ENCODE data around the gene FHIT. TPM values are rescaled to one million over a fixed set of nuclear protein-coding genes. Genes with fewer than 3 reads are reported as not detected.

The FHIT gene
- total RNA-seq, 1 experiment from 2014 or later = 3.6 TPM

DNA sequence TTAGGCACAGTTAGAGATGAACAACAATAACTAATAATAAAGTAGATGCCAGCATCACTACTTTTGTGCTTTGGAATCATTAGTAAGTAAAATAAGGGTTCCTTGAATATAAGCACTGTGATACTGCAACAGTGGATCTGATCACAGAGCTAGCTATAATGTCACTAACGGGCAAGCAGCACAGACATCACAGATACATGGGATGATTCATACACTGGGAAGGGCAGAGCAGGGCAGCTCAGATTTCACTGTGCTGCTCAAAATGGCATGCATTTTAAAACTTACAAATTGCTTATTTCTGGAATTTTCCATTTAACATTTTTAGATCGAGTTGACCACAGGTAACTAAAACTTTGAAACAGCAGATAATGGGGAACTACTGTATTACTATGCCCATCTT lies 476.6 kb downstream of the FHIT start:
- H3K36me3 ChIP-seq (ENCODE audit: low read depth, low read length) = no peaks in the 10 kb centered on the region
- no peak overlapping the region for H3K4me2 ChIP-seq (ENCODE audit: low read length)
- peaks cover 4% of the 10 kb centered on the region for H3F3A ChIP-seq (ENCODE audit: low read length, unreplicated experiment)
- no peaks in the 10 kb centered on the region for H3K27me3 ChIP-seq (ENCODE audit: low read length)
- no peaks in the 10 kb centered on the region for H3K79me2 ChIP-seq (ENCODE audit: low read length)
- DNase-seq (peak; percentile 50), ATAC-seq (peak; percentile 76; the same call in 1 of the 2 replicates)
- ChIA-PET POLR2A (ENCODE audit: unreplicated experiment) (no interaction called here), CTCF (no interaction called here)
- BruUV-seq (replicated peaks) = no TSS peak
- H3K9me2 ChIP-seq (replicated peaks; ENCODE audit: low read length) = no peaks in the 10 kb centered on the region
- TF ChIP-seq EZH2phosphoT487 (IDR thresholded peaks at IDR 0.05; ENCODE audit: borderline replicate concordance, low read length) (no peak), EZH2 (IDR thresholded peaks at IDR 0.05; ENCODE audit: low read length, unreplicated experiment) (no peak)
- TF ChIP-seq, protein P1, sequence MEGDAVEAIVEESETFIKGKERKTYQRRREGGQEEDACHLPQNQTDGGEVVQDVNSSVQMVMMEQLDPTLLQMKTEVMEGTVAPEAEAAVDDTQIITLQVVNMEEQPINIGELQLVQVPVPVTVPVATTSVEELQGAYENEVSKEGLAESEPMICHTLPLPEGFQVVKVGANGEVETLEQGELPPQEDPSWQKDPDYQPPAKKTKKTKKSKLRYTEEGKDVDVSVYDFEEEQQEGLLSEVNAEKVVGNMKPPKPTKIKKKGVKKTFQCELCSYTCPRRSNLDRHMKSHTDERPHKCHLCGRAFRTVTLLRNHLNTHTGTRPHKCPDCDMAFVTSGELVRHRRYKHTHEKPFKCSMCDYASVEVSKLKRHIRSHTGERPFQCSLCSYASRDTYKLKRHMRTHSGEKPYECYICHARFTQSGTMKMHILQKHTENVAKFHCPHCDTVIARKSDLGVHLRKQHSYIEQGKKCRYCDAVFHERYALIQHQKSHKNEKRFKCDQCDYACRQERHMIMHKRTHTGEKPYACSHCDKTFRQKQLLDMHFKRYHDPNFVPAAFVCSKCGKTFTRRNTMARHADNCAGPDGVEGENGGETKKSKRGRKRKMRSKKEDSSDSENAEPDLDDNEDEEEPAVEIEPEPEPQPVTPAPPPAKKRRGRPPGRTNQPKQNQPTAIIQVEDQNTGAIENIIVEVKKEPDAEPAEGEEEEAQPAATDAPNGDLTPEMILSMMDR (conservative IDR thresholded peaks at IDR 0.05; ENCODE audit: low read depth, low read length) = no peak
- H4K20me1 ChIP-seq (ENCODE audit: low read length) = no peaks in the 10 kb centered on the region
- H3K4me3 ChIP-seq (ENCODE audit: low read length) = no peak overlapping the region
- intact Hi-C loops (cut with micrococcal nuclease) = loop anchor here (10.0 kb wide), 1 partner anchor 140 kb away; no protein-coding TSS in a partner anchor
- no peak overlapping the region for H2AFZ ChIP-seq (ENCODE audit: low read length)
- H3K9me3 ChIP-seq (ENCODE audit: low read length) = no peaks in the 10 kb centered on the region
- peaks cover 14% of the 10 kb centered on the region for H3K4me1 ChIP-seq (ENCODE audit: insufficient read depth, low read length)
- no peak overlapping the region for H3K9ac ChIP-seq (ENCODE audit: low read length)
- H3K27ac ChIP-seq (ENCODE audit: low read length) = no peak overlapping the region

DNA sequence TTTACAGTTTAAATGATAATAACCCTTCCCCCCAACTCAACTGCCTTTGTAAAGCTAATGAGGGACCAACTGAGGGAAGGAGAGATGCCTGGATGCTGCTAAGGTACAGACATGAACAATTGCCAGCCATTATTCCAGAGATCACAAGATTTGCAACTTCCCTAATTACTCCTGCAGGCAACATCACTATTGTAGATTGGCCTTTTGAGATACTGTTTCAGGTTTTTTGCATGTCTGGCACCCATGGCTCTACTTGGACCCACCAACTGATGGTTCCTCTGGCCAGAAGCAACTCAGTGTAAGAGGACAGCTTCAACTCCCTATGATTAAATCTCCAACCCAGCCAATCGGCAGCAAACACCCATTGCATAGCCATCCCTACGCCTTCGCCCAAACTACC lies 478.7 kb downstream of the FHIT start:
- ATAC-seq = no peak
- intact Hi-C loops (cut with micrococcal nuclease) = loop anchor here (10.0 kb wide), 1 partner anchor 138 kb away; no protein-coding TSS in a partner anchor
- ChIA-PET POLR2A (ENCODE audit: unreplicated experiment) (no interaction called here), CTCF (no interaction called here)
- no peak overlapping the region for H3K4me3 ChIP-seq (ENCODE audit: low read length)
- no peaks in the 10 kb centered on the region for H3K9me2 ChIP-seq (replicated peaks; ENCODE audit: low read length)
- peaks cover 4% of the 10 kb centered on the region for H3F3A ChIP-seq (ENCODE audit: low read length, unreplicated experiment)
- no peaks in the 10 kb centered on the region for H3K36me3 ChIP-seq (ENCODE audit: low read depth, low read length)
- no peak for DNase-seq
- no peaks in the 10 kb centered on the region for H4K20me1 ChIP-seq (ENCODE audit: low read length)
- no peak overlapping the region for H3K27ac ChIP-seq (ENCODE audit: low read length)
- TF ChIP-seq EZH2phosphoT487 (IDR thresholded peaks at IDR 0.05; ENCODE audit: borderline replicate concordance, low read length) = no peak
- TF ChIP-seq, protein P1 (conservative IDR thresholded peaks at IDR 0.05; ENCODE audit: low read depth, low read length) = no peak
- TF ChIP-seq EZH2 (IDR thresholded peaks at IDR 0.05; ENCODE audit: low read length, unreplicated experiment) = no peak
- no peak overlapping the region for H3K4me2 ChIP-seq (ENCODE audit: low read length)
- no peak overlapping the region for H3K9ac ChIP-seq (ENCODE audit: low read length)
- H3K27me3 ChIP-seq (ENCODE audit: low read length) = no peaks in the 10 kb centered on the region
- peaks cover 14% of the 10 kb centered on the region for H3K4me1 ChIP-seq (ENCODE audit: insufficient read depth, low read length)
- no peaks in the 10 kb centered on the region for H3K79me2 ChIP-seq (ENCODE audit: low read length)
- no TSS peak for BruUV-seq (replicated peaks)
- H3K9me3 ChIP-seq (ENCODE audit: low read length) = no peaks in the 10 kb centered on the region
- no peak overlapping the region for H2AFZ ChIP-seq (ENCODE audit: low read length)

DNA sequence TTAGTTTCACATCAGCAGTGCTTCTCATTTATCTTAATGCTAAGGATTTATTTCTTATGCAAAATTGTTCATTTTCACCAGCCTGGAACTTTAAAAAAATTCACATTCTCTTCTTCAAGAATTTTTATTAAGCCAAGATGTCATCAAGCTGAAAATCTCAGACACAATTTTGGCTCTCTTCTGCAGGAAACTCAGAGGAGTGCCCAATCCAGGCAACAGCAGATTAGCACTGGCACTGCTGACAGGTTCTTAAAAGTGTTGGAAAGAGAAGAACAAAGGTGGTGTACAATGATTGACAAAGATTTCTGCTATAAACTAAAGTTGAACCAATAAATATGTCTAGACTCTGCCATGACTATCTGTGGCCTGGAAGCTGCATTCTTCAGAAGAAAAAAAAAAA lies 479.5 kb downstream of the FHIT start:
- no peaks in the 10 kb centered on the region for H3K36me3 ChIP-seq (ENCODE audit: low read depth, low read length)
- H3K9me2 ChIP-seq (replicated peaks; ENCODE audit: low read length) = no peaks in the 10 kb centered on the region
- no peak overlapping the region for H3K27ac ChIP-seq (ENCODE audit: low read length)
- H3K9me3 ChIP-seq (ENCODE audit: low read length) = no peaks in the 10 kb centered on the region
- TF ChIP-seq EZH2 (IDR thresholded peaks at IDR 0.05; ENCODE audit: low read length, unreplicated experiment) (no peak), EZH2phosphoT487 (IDR thresholded peaks at IDR 0.05; ENCODE audit: borderline replicate concordance, low read length) (no peak)
- TF ChIP-seq, protein P1 (conservative IDR thresholded peaks at IDR 0.05; ENCODE audit: low read depth, low read length) = no peak
- H3K9ac ChIP-seq (ENCODE audit: low read length) = no peak overlapping the region
- intact Hi-C loops (cut with micrococcal nuclease) = loop anchor here (10.0 kb wide), 1 partner anchor 137 kb away; no protein-coding TSS in a partner anchor
- no peak for DNase-seq
- BruUV-seq (replicated peaks) = no TSS peak
- H3K4me2 ChIP-seq (ENCODE audit: low read length) = no peak overlapping the region
- H2AFZ ChIP-seq (ENCODE audit: low read length) = no peak overlapping the region
- ChIA-PET CTCF (no interaction called here), POLR2A (ENCODE audit: unreplicated experiment) (no interaction called here)
- ATAC-seq = no peak
- H3K27me3 ChIP-seq (ENCODE audit: low read length) = no peaks in the 10 kb centered on the region
- H3K4me3 ChIP-seq (ENCODE audit: low read length) = no peak overlapping the region
- H3F3A ChIP-seq (ENCODE audit: low read length, unreplicated experiment) = peaks cover 4% of the 10 kb centered on the region
- peaks cover 14% of the 10 kb centered on the region for H3K4me1 ChIP-seq (ENCODE audit: insufficient read depth, low read length)
- no peaks in the 10 kb centered on the region for H4K20me1 ChIP-seq (ENCODE audit: low read length)
- H3K79me2 ChIP-seq (ENCODE audit: low read length) = no peaks in the 10 kb centered on the region

Data from PC-3 (cell line).